NCI-H524 treated with DMSO at 0.1 percent for 48 hours (cell line): ENCODE measurements around the gene FHIT.

Source experiments
- DNase-seq: peaks from one replicate; lab custom pipeline; 2025; lab: John Stamatoyannopoulos, UW

The FHIT gene

GRCh38 chr3:60102154-60102553, 1149.1 kb downstream of the FHIT start:
- no peak for DNase-seq

DNA sequence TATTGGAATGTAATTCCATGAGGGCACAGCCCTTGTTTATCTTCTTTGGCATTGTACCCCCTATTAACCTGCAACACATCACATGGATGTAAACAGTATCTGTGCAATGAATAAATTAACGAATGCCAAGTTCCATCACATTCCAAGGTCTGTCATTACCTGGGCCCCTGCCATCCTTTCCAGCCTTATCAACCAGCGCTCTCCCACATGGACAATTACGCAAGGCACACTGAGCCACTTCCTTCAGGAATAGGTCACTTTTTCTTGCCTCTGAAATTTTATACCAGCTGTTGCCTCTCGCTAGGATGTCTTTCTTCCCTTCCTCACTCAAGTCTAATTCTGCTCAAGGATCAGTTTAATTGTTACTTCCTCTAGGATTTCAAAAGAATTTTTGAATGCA, 1149.6 kb downstream of the FHIT start:
- DNase-seq = no peak

DNA sequence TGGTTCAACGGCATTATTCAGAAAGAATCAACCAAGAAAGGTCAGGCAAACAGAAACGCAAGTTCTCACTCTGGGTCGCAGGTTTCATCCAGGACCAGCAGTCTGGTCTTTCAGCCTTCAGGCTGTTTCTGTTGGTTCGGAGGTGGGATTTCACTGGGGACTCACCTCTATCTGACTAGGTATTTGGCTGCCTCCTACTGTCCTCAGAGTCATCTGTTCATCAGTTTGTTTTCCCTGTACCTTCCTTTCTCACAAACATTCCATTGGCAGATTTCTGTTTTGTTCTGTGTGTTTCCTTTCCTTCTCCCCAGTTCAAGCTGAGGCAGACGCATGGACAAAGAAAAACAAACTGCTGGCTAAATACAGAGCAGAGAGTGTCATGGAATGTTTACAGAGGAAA, 1154.8 kb downstream of the FHIT start:
- no peak for DNase-seq

DNA sequence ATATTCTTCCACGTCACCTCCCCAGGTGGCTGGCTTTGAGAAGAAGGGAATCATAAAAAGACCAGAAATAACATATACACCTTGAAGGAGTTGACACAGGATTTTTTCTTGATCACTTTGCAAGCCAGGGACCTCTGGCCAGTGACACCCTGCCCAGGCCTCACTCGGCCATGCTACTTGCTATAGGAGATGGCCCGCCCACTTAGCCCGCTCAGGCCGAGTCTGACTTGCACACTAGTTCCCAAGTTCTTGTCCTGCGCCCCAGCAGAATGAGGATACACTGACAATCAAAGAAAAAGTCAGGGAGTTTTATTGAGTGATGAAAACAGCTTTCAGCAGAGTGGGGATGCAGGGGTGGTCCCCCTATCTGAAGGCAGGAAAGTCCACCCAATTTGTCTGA, 1155.3 kb downstream of the FHIT start:
- no peak for DNase-seq

DNA sequence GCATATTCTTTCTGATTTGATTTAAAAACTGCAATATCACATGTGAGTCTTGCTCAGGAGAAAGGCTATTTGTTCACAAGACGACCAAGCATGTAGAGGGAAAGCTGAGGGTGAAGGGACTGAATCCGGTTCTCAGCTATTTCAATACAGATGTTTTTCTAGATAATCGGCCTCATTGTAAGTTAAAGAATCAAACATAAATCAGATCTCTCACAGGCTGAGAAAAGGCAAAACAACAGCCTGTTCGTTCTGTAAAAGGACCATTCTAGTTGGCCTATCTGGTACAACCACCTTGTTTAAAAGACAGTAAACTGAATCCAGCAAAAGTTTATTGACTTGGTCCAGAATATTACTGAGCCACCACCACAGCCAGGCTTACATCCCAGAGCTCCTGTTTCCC, 1155.7 kb downstream of the FHIT start:
- no peak for DNase-seq

- DNase-seq = no peak
Observed at GRCh38 chr3:60094392-60094947, 1156.8 kb downstream of the FHIT start.

DNA sequence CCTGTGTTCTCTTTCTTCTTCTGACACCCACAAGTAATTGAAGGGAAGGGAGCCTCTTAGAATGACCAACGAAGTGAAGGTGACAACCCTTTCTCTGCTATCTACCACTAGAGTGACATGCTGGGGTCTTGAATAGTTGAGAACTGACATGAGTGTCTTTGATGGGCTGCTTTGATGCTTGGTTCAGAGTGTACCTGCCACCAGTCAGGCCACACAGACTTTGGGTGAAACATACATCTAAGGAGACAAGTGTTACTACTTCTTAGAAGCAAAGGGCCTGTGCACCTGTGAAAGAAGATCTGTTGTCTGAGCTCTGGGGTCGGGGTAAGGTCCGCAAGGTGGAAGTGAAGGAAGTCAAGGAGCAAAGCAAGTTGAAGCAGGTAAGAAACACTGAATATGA, 1160.7 kb downstream of the FHIT start:
- DNase-seq = no peak

DNA sequence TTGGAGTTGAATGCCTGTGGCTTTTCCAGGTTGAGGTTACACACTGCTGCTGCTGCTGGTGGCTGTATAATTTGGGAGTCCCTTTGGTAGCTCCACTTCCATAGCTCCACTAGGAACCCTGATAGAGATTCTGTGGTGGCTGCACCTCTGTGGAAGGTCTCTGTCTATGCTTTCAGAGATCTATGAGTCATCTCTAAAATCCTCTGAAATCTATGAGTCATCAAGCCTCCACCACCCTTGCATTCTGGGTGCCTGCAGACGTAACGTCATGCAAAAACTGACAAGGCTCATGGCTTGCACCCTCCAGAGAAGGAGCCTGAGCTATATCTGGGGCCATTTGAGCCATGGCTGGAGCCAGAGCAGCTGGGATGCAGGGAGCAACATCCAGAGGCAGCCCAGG, 1164.4 kb downstream of the FHIT start:
- no peak for DNase-seq

GRCh38 chr3:60085649-60086048, 1165.6 kb downstream of the FHIT start:
- no peak for DNase-seq

DNA sequence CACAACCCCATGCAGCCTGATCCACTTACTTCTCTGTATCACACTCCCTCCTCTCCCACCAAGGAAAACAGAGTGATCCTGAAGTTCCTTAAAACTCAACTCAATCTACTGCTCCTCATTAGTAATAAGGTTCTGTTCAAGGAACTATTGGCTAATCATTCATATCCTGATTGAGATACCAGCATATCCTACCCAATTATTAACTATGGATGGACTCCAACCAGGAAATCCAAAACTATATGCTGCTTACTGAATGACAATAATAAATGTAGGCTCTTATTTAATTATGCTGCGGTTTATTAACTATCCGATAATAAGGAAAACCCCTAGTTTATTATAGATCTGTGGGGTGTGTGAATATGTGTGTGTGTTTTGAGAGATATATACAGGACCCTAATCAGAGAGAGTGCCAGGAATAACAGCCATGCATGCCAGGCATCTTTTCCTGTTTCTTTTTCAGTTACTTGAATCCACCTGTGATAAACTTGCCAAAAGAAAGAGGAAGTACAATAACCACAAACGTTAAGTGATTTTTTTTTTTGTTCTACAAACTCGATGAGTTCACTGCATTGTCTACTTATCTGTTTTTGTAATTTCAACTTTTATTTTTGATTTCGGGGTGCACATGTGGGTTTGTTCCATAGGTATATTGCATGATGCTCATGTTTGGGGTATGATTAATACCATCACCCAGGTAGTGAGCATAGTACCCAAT, 1169.7 kb downstream of the FHIT start:
- DNase-seq = no peak

GRCh38 chr3:60080648-60081047, 1170.6 kb downstream of the FHIT start:
- no peak for DNase-seq

- no peak for DNase-seq
Observed at GRCh38 chr3:60079076-60079475, 1172.2 kb downstream of the FHIT start.

GRCh38 chr3:60076331-60076730, 1174.9 kb downstream of the FHIT start:
- DNase-seq = no peak

- DNase-seq = no peak
Observed at GRCh38 chr3:60073942-60074341, 1177.3 kb downstream of the FHIT start.

GRCh38 chr3:60073228-60073627, 1178.0 kb downstream of the FHIT start:
- no peak for DNase-seq

GRCh38 chr3:60070366-60070765, 1180.9 kb downstream of the FHIT start:
- DNase-seq = no peak

DNA sequence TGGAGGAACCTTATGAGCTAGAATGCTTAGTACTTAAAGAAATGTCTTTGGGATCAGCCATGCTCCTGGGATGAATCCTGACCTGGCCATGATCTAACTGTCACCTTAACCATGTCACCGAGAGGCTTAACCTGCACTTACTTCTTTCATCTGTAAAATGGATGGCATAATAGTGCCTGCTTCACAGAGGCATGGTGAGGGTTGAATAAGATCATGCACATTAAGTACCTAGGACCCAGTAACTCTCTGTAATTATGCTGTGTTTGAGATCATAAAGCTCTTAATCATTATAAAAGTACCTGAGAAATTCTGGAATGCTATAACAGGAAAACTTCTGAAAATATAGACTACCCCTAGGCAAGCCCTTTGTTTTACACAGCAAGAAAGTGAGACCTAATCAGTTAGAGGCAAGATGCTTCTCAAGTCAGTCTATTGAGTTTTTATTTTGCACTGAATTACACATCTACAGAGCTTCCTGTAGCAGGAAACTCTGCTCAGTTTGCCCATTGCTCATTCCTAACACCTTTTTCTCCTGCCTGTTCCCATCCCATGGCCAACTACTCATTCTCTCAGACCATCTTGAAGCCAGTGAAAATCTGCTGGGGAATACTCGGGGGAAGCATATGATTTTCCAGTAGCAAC, 1185.9 kb downstream of the FHIT start:
- no peak for DNase-seq

DNA sequence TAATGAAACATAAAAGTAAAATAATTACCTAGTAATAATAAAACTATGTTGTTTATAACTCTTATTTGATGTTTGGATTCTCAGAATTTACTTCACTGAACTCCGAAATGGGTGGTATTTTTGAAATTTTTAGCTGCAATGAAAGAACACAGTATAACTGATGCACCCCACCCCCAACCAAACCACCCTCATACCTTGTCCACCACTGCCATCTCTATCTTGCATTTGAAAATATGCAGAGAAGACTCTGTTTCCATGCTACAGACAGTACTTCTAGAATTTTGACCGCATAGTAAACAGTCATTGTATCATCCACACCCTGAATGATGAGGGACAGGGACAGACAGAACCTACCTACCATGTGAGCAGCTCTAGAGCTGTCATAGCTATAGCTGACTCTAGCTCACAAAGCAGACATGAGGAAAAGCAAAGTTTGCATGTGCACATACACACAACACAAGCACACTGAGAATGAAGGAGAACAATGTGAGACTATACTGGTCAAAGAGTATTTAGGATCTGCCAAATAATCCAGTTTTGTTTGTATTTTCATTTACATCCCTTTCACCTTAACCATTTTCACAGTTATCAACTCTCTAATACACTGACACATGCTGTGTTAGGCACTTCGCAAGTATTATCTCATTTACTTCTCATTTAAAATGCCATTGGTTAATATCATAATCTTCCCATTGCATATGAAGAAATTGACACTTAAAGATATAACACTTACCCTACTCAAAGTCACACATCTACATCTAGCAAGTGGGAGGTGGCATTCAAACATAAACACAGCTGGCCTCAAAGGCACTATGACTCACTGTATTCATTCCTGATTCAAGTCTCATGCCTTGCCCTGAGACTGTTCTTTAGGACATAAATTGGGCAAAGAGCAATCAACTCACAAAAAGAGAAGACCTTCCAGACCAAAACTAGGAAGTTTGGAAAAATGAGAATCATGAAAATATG, 1186.8 kb downstream of the FHIT start:
- DNase-seq = no peak

DNA sequence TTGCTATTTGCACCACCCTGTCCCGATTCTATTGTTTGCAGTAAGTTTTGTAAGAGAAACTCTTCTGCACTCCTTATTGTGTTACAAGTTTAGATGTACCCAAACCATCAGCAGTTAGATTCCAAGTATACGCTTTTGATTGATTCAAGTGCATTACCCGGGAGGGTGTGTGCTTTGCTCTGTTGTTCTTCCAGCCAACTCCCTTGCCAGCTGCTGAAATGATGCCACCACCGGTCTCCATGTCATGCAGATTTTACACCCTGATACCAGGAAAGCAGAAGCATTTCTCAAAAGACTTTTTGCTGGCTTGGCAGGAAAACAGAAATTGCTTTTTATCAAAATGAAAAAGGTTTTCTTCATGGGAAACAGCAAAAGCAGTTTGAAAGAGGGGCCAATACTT, 1194.8 kb downstream of the FHIT start:
- no peak for DNase-seq

DNA sequence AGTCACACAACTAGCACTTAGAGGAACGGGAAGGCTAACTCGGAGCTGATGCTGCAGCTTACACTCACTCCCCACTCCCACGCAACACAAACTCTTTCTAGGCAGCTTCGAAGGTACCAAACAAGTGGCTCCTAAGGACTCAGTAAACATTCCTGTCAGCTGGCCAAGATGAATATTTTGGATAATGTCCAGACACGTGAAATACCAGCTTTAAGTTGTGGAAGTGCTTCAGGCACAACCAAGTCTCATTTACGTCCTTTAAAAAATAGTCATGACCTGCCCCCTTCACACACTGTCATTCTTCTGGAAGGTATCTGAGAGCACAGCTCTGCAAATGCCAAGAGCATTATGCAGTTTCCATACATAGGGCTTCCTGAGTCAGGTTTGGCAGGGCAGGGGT, 1195.5 kb downstream of the FHIT start:
- no peak for DNase-seq

GRCh38 chr3:60053526-60054265, 1197.6 kb downstream of the FHIT start:
- DNase-seq = no peak

DNA sequence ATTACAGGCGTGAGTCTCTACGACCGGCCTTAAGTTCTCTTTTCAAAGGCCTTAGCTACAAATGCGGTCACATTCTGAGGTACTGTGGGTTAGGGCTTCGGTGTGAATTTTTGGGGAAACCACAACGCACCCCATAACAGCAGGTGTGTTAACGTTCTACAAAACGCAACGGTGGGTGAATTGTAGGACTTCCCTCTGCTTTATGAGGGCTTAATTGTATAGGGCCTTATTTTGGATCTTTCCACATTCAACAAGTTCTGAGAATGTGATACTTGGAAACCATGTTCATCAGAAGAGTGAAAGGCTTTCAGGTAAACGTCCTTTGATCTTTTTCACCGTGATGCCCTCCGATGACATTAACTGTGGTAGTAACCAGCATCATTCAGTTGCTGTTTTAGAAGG, 1202.8 kb downstream of the FHIT start:
- DNase-seq = no peak
